HCT116 (cell line): ENCODE results near the gene MAGEC3. TPM values are rescaled to one million over a fixed set of nuclear protein-coding genes. Genes with fewer than 3 reads are reported as not detected.

Source experiments
- ATAC-seq: fragments of 200-7000 bp; cut with Tn5 transposase; 2 replicates; pipeline ENCODE4 v1.9.1; 2020; ENCODE audit warnings: mild to moderate bottlenecking, moderate library complexity
- BruUV-seq: library from RNA; stranded (reverse); fragments of 400-500 nt; replicated peaks from 2 replicates; lab custom pipeline; 2021; lab: Mats Ljungman, UMichigan
- CTCF ChIA-PET: fragments of 300-600 bp; sonication (Branson Sonifier 250); formaldehyde crosslinking; loops from one replicate; lab custom pipeline; 2021; ENCODE audit warnings: antibody characterized with exemption; lab: Charles Lee
- POLR2A ChIA-PET: fragments of 300-600, 350-600 bp; sonication (Branson Sonifier 250); formaldehyde crosslinking; loops from one replicate; lab custom pipeline; 2021; ENCODE audit warnings: antibody characterized with exemption; lab: Charles Lee
- RAD21 ChIA-PET, 2 experiments: fragments of 300-600 bp; sonication (Branson Sonifier 250); formaldehyde crosslinking; loops; one replicate each; lab custom pipeline; 2023; ENCODE audit warnings: low total read pairs in 2 of 2; ENCODE audit not compliant: uncharacterized antibody in 2 of 2, unreplicated experiment in 2 of 2, low non-redundant PET in 1 of 2; lab: Charles Lee
- DNase-seq: peaks from one replicate; pipeline ENCODE4 v3.0.0-alpha.2; 2010; ENCODE audit warnings: low read depth, low spot score
- H2AFZ ChIP-seq: fragments of 200-600 bp; shearing (Covaris generic), sonication (generic); 2 replicates; pipeline ENCODE4 v1.6.1; 2017; ENCODE audit warnings: low read depth, mixed run types, mixed read lengths, antibody characterized with exemption, low read length; ENCODE audit not compliant: poor library complexity, severe bottlenecking
- H3K27ac ChIP-seq: 2 replicates; pipeline ENCODE4 v1.5.1; 2012; ENCODE audit warnings: low read depth, low read length
- H3K27me3 ChIP-seq: fragments of 200-600 bp; sonication (generic); 2 replicates; pipeline ENCODE4 v1.6.1; 2016; ENCODE audit warnings: mixed run types, low read length, mixed read lengths; ENCODE audit not compliant: insufficient read depth
- H3K36me3 ChIP-seq, 2 experiments: fragments of 200-500 bp in 1 of 2; fragments of 200-600 bp in 1 of 2; sonication (Bioruptor generic) in 1 of 2; sonication (generic) in 1 of 2; 2 replicates each; pipeline versions ENCODE4 v1.5.1 to v1.6.1; 2014 to 2016; ENCODE audit warnings: low read length in 2 of 2, inconsistent platforms in 1 of 2, mixed read lengths in 1 of 2, mixed run types in 1 of 2; ENCODE audit not compliant: insufficient read depth in 2 of 2, control insufficient read depth in 1 of 2
- H3K4me1 ChIP-seq, 2 experiments: fragments of 200-600 bp in 1 of 2; sonication (generic) in 1 of 2; 2 replicates each; pipeline versions ENCODE4 v1.5.1 to v1.6.1; 2012 to 2017; ENCODE audit warnings: low read length in 2 of 2, inconsistent platforms in 1 of 2, mild to moderate bottlenecking in 1 of 2, mixed read lengths in 1 of 2, mixed run types in 1 of 2, moderate library complexity in 1 of 2; ENCODE audit not compliant: insufficient read depth in 2 of 2, control insufficient read depth in 1 of 2
- H3K4me2 ChIP-seq: fragments of 200-600 bp; sonication (generic); 2 replicates; pipeline ENCODE4 v1.6.1; 2017; ENCODE audit warnings: mixed run types, low read length, mixed read lengths
- H3K4me3 ChIP-seq, 2 experiments: fragments of 200-600 bp in 1 of 2; sonication (generic) in 1 of 2; replicated peaks in 1 of 2; 2 replicates each; pipeline ENCODE4 v1.5.1; 2011 to 2016; ENCODE audit warnings: low read length in 2 of 2, control low read depth in 1 of 2, low read depth in 1 of 2, mild to moderate bottlenecking in 1 of 2, mixed read lengths in 1 of 2, mixed run types in 1 of 2
- H3K79me2 ChIP-seq: fragments of 200-600 bp; sonication (generic); 2 replicates; pipeline ENCODE4 v1.6.1; 2017; ENCODE audit warnings: mild to moderate bottlenecking, mixed run types, low read length, moderate library complexity, mixed read lengths; ENCODE audit not compliant: insufficient read depth
- H3K9ac ChIP-seq: fragments of 200-600 bp; sonication (generic); 2 replicates; pipeline ENCODE4 v1.6.1; 2016; ENCODE audit warnings: low read length, mixed read lengths
- H3K9me2 ChIP-seq: fragments of 200-600 bp; sonication (generic), shearing (Covaris generic); 2 replicates; pipeline ENCODE4 v1.6.1; 2017; ENCODE audit warnings: mixed run types, mild to moderate bottlenecking, moderate library complexity; ENCODE audit not compliant: insufficient read depth
- H3K9me3 ChIP-seq, 2 experiments: fragments of 200-500 bp in 1 of 2; fragments of 200-600 bp in 1 of 2; sonication (Bioruptor generic) in 1 of 2; sonication (generic) in 1 of 2; 2 replicates each; pipeline ENCODE4 v1.6.1; 2014 to 2017; ENCODE audit warnings: low read length in 2 of 2, mixed read lengths in 2 of 2, inconsistent platforms in 1 of 2, low read depth in 1 of 2, mild to moderate bottlenecking in 1 of 2, mixed run types in 1 of 2, moderate library complexity in 1 of 2; ENCODE audit not compliant: control insufficient read depth in 1 of 2, insufficient read depth in 1 of 2
- H4K20me1 ChIP-seq: fragments of 200-600 bp; sonication (generic), shearing (Covaris generic); 2 replicates; pipeline ENCODE4 v1.6.1; 2017; ENCODE audit warnings: mixed run types, mild to moderate bottlenecking, moderate library complexity; ENCODE audit not compliant: insufficient read depth
- CEBPB ChIP-seq: IDR thresholded peaks from 2 replicates; pipeline ENCODE4 v1.6.1; 2012; ENCODE audit warnings: low read depth
- EGR1 ChIP-seq: IDR thresholded peaks from 2 replicates; pipeline ENCODE4 v1.6.1; 2012; ENCODE audit warnings: low read depth
- ELF1 ChIP-seq: IDR thresholded peaks from 2 replicates; pipeline ENCODE4 v1.6.1; 2012; ENCODE audit warnings: low read depth, borderline replicate concordance
- EZH2 ChIP-seq: fragments of 200-600 bp; sonication (generic); IDR thresholded peaks from 2 replicates; pipeline ENCODE4 v1.6.1; 2017; ENCODE audit warnings: antibody characterized with exemption, mixed run types
- EZH2phosphoT487 ChIP-seq: fragments of 200-600 bp; IDR thresholded peaks from 2 replicates; pipeline ENCODE4 v1.6.1; 2018; ENCODE audit warnings: antibody characterized with exemption, borderline replicate concordance
- FOSL1 ChIP-seq: IDR thresholded peaks from 2 replicates; pipeline ENCODE4 v1.6.1; 2012; ENCODE audit warnings: low read depth
- JUND ChIP-seq: IDR thresholded peaks from 2 replicates; pipeline ENCODE4 v1.6.1; 2012
- POLR2A ChIP-seq: IDR thresholded peaks from 2 replicates; pipeline ENCODE4 v1.7.0; 2011; ENCODE audit warnings: borderline replicate concordance; ENCODE audit not compliant: insufficient read depth, insufficient read length; ENCODE audit errors: extremely low read depth
- POLR2AphosphoS5 ChIP-seq: IDR thresholded peaks from 2 replicates; pipeline ENCODE4 v1.6.1; 2011; ENCODE audit warnings: mild to moderate bottlenecking, low read depth, low read length, moderate library complexity
- SP1 ChIP-seq: IDR thresholded peaks from 2 replicates; pipeline ENCODE4 v1.6.1; 2012; ENCODE audit warnings: low read depth
- SRF ChIP-seq: IDR thresholded peaks from 2 replicates; pipeline ENCODE4 v1.6.1; 2012; ENCODE audit warnings: low read depth
- YY1 ChIP-seq: IDR thresholded peaks from 2 replicates; pipeline ENCODE4 v1.6.1; 2011; ENCODE audit warnings: low read length, low read depth, moderate library complexity, mild to moderate bottlenecking; ENCODE audit not compliant: insufficient replicate concordance; ENCODE audit errors: extremely low read depth
- intact Hi-C: fragments of 100-400 bp; cut with micrococcal nuclease; formaldehyde crosslinking; loops from 2 replicates; pipeline ENCODE4 v1.10.0; 2022
- total RNA-seq: library from RNA; stranded (reverse); gene quantifications from one replicate; pipeline ENCODE4 v1.2.1, GENCODE V29; 2021; ENCODE audit not compliant: unreplicated experiment
- TF ChIP-seq, protein P1 (sequence below): IDR thresholded peaks from 2 replicates; pipeline ENCODE4 v1.6.1; 2012
- TF ChIP-seq, protein P2 (sequence below), 3 experiments: fragments of 200-600 bp in 1 of 3; sonication (generic) in 1 of 3; IDR thresholded peaks in 2 of 3; conservative IDR thresholded peaks in 1 of 3; 2 replicates each; pipeline ENCODE4 v1.5.1; 2012 to 2017; ENCODE audit warnings: low read depth in 2 of 3, low read length in 2 of 3, antibody characterized with exemption in 1 of 3, borderline replicate concordance in 1 of 3, control low read depth in 1 of 3, mild to moderate bottlenecking in 1 of 3, mixed read lengths in 1 of 3, mixed run types in 1 of 3, moderate library complexity in 1 of 3; ENCODE audit not compliant: insufficient read depth in 1 of 3
- TF ChIP-seq, protein P3 (sequence below): IDR thresholded peaks from 2 replicates; pipeline ENCODE4 v1.6.1; 2012; ENCODE audit warnings: low read depth

Gene MAGEC3
- total RNA-seq, 1 experiment from 2014 or later, result not detected

DNA sequence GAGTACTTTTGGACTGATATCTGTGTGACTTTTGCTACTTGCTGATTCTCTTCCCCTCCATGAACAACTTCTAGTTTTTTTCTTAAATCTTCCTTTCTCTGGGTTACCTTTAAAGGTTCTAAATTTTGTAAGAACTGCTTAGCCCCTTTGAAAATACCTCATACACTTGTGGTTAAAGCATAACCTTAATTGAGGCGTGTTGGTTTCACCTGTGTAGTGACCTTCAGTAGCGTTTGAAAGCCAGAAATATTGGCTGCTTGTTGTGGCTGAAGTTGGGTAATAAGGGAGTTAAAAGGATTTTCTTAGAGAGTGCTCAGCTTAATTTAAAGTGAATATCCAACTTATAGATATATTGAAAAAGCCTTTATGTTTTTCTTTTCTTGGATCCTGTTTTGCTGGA, 97.5 kb downstream of the MAGEC3 start (continued):
- TF ChIP-seq, protein P1, sequence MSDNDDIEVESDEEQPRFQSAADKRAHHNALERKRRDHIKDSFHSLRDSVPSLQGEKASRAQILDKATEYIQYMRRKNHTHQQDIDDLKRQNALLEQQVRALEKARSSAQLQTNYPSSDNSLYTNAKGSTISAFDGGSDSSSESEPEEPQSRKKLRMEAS, result no peak
- TF ChIP-seq SRF (no peak), YY1 (no peak), ELF1 (no peak), JUND (no peak), CEBPB (no peak)

DNA sequence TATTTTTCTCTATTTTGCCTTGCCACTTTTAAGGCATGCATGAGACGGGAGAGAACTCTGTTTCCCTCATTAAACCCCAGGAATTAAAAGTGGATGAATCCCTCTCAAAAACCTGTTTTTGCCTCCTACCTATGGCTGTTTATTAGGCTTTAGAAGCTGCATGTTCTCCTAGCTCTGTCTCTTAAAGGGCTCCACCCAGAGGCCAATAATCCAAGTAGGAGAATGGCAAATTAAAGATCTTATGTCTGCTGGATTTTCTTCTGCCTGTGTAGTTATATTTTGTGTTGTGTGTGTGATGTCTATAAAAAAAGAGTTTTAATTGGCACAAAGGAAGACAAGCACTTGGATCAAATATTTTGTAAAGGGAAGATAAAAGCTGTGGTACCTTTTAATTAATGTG, 98.0 kb downstream of the MAGEC3 start:
- Histone ChIP-seq H3K4me2 (no peak overlapping the region), H3K27ac (no peak overlapping the region), H3K36me3 (no peaks in the 10 kb centered on the region), H3K9ac (no peak overlapping the region), H3K27me3 (no peaks in the 10 kb centered on the region), H3K4me3 (no peak overlapping the region), H3K9me2 (no peaks in the 10 kb centered on the region), H2AFZ (no peak overlapping the region), H4K20me1 (no peaks in the 10 kb centered on the region), H3K4me1 (no peaks in the 10 kb centered on the region), H3K9me3 (no peaks in the 10 kb centered on the region), H3K79me2 (no peaks in the 10 kb centered on the region)
- BruUV-seq, result no TSS peak
- RAD21 ChIA-PET, result no interaction called here
- no peak for TF ChIP-seq YY1
- TF ChIP-seq EZH2, result no peak
- no peak for TF ChIP-seq EZH2phosphoT487
- TF ChIP-seq, protein P2, sequence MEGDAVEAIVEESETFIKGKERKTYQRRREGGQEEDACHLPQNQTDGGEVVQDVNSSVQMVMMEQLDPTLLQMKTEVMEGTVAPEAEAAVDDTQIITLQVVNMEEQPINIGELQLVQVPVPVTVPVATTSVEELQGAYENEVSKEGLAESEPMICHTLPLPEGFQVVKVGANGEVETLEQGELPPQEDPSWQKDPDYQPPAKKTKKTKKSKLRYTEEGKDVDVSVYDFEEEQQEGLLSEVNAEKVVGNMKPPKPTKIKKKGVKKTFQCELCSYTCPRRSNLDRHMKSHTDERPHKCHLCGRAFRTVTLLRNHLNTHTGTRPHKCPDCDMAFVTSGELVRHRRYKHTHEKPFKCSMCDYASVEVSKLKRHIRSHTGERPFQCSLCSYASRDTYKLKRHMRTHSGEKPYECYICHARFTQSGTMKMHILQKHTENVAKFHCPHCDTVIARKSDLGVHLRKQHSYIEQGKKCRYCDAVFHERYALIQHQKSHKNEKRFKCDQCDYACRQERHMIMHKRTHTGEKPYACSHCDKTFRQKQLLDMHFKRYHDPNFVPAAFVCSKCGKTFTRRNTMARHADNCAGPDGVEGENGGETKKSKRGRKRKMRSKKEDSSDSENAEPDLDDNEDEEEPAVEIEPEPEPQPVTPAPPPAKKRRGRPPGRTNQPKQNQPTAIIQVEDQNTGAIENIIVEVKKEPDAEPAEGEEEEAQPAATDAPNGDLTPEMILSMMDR (IDR thresholded peaks at IDR 0.05 in 2 of 3, conservative IDR thresholded peaks at IDR 0.05 in 1 of 3; ENCODE audit: borderline replicate concordance in 1 of 3, insufficient read depth in 1 of 3, low read depth in 2 of 3, low read length in 2 of 3), result no peak
- TF ChIP-seq, protein P3, sequence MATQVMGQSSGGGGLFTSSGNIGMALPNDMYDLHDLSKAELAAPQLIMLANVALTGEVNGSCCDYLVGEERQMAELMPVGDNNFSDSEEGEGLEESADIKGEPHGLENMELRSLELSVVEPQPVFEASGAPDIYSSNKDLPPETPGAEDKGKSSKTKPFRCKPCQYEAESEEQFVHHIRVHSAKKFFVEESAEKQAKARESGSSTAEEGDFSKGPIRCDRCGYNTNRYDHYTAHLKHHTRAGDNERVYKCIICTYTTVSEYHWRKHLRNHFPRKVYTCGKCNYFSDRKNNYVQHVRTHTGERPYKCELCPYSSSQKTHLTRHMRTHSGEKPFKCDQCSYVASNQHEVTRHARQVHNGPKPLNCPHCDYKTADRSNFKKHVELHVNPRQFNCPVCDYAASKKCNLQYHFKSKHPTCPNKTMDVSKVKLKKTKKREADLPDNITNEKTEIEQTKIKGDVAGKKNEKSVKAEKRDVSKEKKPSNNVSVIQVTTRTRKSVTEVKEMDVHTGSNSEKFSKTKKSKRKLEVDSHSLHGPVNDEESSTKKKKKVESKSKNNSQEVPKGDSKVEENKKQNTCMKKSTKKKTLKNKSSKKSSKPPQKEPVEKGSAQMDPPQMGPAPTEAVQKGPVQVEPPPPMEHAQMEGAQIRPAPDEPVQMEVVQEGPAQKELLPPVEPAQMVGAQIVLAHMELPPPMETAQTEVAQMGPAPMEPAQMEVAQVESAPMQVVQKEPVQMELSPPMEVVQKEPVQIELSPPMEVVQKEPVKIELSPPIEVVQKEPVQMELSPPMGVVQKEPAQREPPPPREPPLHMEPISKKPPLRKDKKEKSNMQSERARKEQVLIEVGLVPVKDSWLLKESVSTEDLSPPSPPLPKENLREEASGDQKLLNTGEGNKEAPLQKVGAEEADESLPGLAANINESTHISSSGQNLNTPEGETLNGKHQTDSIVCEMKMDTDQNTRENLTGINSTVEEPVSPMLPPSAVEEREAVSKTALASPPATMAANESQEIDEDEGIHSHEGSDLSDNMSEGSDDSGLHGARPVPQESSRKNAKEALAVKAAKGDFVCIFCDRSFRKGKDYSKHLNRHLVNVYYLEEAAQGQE, result no peak
- no peak for TF ChIP-seq POLR2AphosphoS5
- TF ChIP-seq EGR1, result no peak
- TF ChIP-seq SRF, result no peak
- TF ChIP-seq POLR2A, result no peak
- TF ChIP-seq JUND, result no peak
- no peak for TF ChIP-seq SP1
- no peak for TF ChIP-seq FOSL1
- intact Hi-C loops, result no loop called here
- CTCF ChIA-PET, result no interaction called here
- no peak for DNase-seq
- POLR2A ChIA-PET, result no interaction called here
- ATAC-seq, result no peak
